NCI-H2107 treated with DMSO at 0.1 percent for 48 hours (cell line): ENCODE results near the gene AGPS.

ENCODE experiments used
- DNase-seq: peaks from one replicate; lab custom pipeline; 2025; ENCODE audit not compliant: unreplicated experiment; lab: John Stamatoyannopoulos, UW

The AGPS gene

DNA sequence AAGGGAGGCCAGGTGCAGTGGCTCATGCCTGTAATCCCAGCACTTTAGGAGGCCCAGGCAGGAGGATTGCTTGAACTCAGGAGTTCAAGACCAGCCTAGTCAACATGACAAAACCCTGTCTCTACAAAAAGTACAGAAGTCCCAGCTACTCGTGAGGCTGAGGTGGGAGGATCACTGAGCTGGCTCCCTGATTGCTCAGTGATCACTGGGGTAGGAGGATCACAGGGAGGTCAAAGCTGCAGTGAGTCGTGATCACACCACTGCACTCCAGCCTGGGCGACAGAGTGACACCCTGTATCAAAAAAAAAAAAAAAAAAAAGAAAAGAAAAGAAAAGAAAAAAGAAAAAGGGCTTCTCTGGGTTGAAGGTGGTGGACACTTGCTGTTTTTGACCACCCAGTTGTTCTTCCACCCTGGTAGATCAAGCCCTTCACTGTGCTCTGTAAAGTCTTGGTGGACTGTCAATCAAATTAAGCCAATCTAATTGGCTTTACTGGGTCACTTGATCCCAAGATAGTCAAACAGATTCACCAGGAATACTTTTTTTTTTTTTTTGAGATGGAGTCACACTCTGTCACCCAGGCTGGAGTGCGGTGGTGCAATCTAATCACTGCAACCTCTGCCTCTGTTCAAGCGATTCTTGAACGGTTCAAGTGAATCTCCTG is 191.6 kb downstream of the AGPS start:
- no peak for DNase-seq

DNA sequence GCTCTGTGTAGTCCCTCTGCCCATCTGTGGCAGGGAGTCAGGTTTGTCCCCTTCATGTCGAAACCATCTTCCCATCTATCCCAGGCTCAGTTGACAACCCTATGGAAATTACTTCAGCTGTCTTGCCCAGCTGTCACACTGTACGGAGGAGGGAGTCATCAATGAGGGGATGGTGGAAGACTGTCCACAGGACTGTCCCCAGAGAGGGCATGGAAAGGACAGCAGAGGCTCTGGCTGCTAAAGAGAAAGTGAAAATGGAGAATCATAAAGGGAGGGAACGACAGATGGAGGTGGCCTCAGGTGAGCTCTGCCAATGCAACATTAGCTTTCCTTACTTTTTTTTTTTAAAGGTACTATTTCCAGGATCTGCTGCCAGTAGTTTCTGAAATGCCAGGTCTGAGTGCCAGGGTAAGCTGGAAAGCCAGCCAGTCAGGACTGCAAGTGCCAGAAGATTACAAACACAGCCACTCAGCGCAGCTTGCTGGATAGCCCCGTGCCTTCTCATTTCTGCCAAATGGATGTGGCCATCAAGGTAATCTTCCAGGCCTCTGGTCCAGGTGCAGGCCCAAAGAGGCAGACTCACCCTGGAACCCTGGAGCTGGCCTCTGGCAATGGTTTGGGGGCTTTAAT is 192.8 kb downstream of the AGPS start:
- no peak for DNase-seq

DNA sequence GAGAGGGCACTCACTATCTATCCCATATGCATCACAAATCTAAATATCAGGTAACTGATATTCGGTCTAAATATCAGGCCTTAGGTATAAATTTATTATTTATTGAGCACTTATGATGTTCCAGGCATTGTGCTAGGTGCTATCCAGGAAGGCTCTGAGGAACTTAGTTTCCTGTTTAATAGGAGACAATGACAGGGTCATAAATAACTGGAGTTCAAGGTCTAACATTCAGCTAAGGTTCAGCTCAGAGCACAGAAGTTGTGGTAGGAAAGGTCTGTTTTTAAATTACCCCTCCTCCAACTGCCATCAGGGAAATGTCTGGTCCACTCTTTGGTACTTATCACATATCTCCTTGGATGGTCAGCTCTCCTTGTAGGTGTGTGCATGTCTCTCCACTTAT is 193.6 kb downstream of the AGPS start:
- DNase-seq, result no peak

DNA sequence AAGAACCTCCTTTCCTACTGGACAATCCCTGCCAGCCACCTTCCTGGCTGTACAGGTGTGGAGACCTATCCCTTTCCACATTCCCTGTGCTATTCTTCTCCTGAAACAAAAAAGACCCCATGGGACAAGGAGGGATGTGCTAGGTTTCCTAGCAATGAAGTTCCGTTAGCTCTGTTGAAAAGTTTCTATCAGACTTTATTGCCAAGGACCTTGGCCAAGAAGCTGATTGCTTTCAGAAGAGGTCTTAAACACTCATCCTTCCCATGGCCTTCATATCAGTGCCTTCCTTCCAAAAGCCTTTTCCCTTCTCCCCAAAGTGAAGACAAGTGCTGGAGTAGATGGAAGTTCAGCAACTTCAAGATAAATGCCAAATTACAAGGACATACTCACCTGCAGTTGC is 194.8 kb downstream of the AGPS start:
- no peak for DNase-seq

DNA sequence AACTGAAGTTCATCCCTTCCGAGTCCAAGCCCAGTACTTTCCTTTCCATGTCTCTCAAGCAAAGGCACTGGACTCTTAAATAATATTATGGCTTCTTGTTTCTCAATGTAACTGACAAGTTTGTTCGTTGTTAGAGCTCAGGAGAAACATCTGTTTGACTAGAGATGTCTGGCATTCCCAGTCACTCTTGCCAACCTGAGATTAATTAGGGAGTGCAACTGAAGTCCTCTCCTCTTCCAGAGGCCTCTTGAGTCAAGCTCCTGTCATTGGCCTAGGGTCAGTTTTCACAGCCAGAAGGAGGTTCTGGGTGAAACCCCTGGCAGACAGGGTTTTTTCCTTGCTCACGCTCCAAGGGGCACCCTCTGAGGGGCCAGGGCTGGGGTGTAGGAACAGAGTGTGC is 196.1 kb downstream of the AGPS start:
- no peak for DNase-seq

DNA sequence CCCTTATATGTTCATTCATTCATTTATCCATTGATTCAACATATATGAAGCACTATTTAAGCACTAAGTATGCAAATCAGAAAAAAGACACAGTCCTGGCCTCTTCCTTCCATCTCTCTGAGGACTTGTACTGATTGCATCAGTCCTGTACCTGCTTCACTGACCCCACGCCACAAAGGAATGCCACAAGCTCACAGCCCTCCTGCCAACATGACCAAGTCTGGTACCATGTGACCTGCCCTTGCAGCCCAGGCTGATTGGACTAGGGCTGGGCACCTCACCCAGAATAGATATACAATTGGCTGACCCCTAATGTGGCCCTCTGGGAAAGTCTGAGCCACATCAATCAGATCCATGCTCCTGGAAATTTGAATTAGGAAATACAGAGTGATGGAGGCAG is 196.6 kb downstream of the AGPS start:
- no peak for DNase-seq

DNA sequence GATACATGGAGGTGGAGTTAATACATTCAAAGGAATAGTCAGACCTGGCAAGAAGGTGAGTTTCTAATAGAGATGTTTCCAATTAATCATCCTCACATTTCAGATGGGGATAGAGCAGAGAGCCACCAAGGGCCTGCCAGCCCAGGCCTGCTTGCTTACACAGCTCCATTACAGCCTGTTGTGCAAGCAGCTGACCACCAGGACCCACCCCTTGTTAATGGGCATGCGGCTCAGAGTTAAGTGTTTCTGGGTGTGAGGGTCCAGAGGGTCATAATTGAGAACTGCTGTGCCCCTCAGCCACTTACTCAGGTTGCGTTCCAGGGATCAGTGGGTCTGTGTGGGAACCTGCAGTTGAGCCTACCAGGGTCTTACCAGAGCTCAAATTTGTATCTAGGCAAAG is 199.8 kb downstream of the AGPS start:
- no peak for DNase-seq

DNA sequence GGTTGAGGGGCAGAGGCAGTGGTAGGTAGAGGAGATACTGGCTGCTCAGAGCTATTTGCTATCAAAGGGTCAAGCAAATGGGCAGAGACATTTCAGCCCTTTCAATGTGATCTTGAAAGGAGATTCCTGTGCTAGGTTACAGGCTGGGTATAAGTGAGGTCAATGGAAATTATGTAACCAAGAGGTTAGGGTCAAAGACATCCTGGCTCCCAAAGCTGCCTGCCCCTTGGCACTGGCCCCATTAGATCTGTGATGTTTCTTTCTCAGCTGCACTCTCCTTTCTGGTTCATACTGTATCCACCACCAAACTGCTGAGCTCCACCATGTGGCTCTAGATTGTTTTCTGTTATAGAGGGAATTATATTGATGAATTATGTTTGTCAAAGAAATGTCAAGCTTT is 200.4 kb downstream of the AGPS start:
- DNase-seq, result no peak

DNA sequence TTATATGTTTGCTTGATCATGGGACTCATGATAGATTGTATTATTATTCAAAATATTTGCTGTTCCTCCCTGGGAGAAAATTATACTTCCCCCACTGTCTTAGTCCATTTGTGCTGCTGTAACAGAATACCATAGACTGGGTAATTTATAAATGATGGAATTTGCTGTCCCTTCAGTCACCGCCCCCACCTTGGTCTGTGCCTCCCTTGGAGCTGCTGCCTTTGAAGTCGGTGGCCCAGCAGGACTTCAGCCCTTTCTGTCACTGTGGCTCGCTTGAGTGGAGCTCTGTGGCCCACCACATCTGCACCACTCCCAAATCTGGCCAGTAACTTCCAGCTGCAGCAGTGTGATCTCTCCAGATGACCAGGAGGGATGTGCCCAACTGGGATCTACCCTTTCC is 200.8 kb downstream of the AGPS start:
- DNase-seq, result no peak
